ENCODE data around the gene OBSL1.

The OBSL1 gene

DNA sequence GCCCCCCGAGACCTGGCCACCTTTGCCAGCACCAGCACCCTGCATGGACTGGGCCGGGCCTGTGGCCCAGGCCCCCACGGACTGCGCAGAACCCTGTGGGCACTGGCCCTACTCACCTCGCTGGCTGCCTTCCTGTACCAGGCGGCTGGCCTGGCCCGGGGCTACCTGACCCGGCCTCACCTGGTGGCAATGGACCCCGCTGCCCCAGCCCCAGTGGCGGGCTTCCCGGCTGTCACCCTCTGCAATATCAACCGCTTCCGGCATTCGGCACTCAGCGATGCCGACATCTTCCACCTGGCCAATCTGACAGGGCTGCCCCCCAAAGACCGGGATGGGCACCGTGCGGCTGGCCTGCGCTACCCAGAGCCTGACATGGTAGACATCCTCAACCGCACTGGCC, 56.5 kb downstream of the OBSL1 start:
- DNase-seq (ENCODE audit: low read depth, low spot score) = no peak

GRCh38 chr2:219514196-219514761, 57.1 kb downstream of the OBSL1 start, which contains the start of gene ASIC4:
ASIC4 (plus strand) TSS chr2:219514482; CDS start chr2:219514725, 243 bp downstream.
- no peak for DNase-seq (ENCODE audit: low read depth, low spot score)

- DNase-seq (ENCODE audit: low read depth, low spot score) = no peak
Measured at GRCh38 chr2:219513787-219514186, 57.6 kb downstream of the OBSL1 start.

GRCh38 chr2:219512524-219513216, 58.7 kb downstream of the OBSL1 start:
- no peak for DNase-seq (ENCODE audit: low read depth, low spot score)

GRCh38 chr2:219511547-219512325, 59.6 kb downstream of the OBSL1 start:
- DNase-seq (ENCODE audit: low read depth, low spot score) = no peak

GRCh38 chr2:219510512-219511135, 60.7 kb downstream of the OBSL1 start:
- DNase-seq (ENCODE audit: low read depth, low spot score) = no peak

DNA sequence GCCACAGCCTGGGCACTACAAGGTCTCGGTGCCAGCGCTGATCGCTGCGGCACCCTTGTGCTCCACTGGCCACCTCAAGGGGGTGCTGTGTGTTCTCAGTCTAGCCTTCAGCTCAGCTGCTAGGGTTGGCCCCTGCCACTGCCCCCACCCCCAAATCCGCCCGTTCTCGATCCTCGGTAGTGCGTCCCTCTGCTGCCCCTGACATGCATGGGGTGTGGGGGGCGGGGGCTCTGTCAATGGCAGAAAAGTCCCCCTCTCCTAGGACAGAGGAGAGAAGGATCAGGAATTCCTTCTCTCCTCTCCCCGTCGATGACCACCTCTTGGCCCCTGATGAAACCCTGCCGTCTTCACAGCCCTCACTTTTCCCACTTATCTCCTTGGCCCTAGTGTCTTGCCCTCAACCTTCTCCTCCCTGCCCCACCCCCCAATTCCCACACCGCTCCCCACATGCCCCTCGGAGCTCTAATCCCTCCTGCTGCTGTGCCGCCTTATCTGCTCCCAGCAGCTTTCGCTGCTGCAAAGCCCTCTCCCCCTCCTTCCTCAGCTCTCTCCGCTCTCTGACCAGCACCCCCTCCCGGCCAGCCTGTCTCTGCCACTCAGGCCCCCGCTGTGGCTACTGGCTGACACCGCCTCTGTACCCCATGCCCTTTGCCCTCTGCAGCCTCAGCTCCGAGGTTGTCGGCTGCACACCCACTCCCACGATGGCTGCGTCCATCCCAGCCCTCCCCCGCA, 61.4 kb downstream of the OBSL1 start:
- no peak for DNase-seq (ENCODE audit: low read depth, low spot score)

DNA sequence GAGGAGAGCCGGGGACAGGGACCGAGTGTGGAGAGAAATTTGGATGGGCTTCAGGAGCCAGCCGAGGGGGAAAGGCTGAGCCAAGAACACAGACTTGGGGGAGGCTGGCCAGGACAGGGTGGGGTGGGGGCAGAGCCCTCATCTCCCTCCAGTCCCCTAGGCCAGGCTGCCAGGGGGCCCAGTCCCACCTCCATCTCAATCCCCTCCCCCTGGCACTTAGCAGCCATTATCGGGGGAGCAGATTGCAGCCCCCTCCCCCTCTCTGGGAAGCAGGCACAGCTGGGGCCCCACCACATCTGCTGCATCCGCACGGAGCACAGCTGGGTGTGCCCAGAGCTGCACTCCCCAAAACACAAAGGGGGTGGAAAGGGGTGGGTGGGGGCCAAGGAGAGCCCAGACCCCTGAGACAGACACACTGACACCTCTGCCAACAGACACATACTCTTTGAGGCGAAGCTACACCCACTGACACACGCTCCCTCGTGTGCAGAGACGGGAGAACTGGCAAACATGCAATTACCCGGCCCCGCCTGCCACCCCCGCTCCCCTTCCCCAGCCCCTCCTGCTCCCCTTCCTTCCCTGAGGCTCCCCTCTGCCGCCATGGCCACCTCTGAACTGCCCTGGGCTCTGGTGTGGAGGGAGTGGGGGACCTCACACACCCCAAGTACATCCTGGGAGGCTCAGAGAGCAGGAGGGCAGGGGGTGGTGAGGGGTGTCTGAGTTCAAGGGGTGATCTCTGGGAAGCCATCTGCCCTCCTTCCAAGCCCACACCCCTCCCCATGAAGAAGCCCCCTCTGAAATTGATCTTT, 62.2 kb downstream of the OBSL1 start:
- no peak for DNase-seq (ENCODE audit: low read depth, low spot score)

DNA sequence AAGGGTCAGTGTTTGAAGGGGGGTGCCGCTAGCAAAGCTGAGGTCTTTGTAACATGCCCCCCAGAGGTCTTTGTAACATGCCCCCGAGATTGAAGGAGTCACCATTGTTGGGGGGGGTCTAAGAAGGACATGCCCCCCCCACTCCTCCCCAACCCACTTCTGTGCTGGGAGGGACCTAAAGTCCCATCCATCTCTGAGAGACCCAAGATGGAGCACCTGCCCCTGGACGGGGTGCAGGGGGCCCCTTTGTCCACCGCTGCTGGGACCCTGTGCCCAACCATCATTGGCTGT, 63.0 kb downstream of the OBSL1 start:
- DNase-seq (ENCODE audit: low read depth, low spot score) = no peak

DNA sequence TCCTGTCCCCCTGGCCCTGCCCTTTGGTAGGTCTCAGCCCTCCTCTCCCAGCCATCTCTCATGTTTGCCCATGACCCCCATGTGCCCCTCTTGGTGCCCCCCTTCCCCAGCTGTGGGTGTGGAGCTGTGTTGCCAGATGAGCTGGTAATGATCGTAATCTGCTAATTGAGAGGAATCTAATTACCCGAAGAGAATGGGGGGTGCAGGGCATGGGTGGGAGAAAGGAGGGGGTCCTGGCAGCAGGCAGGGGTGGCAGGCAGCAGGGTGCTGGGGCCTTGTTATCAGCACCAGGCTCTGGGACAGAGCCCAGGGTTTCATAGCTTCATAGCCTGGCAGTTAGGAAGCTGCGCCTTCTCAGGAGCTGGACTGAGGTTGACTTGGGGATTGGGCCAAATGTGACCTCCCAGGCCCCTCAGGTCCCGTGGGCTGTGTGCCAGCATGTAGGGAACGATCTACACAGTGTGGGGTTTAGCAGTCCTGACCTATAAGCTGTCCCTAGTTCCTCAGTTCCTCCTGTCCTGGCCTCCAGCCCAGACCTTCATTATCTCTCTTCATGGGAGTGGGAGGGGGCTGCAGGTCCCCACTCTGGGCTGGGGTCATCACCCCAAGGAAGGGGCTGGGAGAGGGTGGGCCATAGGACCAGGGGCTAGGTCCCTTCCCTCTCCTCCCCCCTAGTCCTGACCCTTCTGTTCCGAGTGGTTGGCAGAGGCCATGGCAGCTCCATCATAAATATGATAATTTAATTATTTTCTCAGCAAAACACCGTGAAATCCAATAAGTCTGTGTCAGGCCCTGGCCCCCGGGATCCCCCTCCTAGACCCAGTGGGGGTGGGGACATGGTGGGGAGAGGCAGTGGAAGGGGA, 63.5 kb downstream of the OBSL1 start:
- DNase-seq (ENCODE audit: low read depth, low spot score) = no peak

DNA sequence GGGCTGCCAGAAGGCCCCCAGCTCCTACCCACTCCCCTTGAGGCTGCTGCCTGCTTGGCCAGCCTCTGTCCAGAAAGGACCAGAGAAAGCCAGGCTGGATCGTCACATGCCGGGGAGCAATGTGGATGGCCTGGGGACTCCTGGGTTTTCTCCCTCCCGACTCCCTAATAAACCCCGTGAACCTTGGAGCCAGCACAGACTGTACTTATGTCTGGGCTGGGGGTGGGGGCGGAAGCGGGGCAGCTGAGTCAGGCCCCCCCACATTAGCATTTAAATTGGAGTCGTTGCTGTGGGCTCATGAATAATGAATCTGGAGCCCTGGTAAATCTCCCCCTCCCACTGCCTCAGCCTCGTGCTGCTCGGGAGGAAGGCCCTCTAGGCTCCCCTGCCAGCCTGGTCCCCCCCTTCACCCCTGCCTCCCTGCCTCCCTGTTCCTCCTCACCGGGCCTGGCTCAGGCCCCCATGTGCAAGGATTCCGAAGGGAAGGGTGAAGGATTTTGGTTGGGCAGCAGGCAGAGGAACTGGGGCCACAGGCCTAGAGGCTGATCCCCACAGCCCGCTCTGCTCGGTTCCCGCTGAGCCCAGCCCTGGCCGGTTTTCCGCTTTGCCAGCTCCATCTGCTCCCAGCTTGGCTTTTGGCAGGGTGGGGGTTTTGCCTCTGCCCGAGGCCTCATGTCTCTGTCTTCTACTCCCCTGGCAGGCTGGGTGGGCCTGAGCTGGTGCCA, 64.4 kb downstream of the OBSL1 start:
- no peak for DNase-seq (ENCODE audit: low read depth, low spot score)

DNA sequence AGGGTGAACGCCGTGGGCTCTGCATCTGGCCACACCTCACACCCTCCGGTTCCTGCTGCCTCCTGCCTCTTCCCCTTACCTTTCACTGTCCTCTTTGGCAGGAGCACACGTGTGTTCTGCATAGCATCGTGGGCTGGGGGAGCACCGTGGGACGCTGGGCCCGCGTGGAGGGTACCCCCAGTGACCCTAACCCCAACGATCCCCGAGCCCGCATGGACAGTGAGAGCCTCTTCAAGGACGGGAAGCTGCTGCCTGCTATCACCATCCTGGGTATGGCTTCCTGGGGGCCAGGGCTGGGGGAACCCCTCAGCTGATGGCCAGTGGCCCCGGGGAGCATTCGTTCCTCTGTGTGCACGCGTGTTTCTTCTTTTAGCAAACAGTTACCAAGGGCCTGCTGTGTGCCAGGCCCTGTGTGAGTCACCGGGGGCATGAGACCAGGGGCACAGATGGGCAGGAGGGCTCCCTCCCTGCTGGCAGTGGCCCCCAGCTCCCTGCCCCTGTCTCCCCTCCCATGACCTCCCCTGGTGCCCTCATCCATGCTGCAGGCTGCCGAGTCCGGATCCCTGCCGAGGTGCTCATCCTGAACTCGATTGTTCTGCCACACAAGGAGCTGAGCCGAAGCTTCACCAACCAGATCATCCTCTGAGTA, 65.1 kb downstream of the OBSL1 start:
- DNase-seq (ENCODE audit: low read depth, low spot score) = no peak

DNA sequence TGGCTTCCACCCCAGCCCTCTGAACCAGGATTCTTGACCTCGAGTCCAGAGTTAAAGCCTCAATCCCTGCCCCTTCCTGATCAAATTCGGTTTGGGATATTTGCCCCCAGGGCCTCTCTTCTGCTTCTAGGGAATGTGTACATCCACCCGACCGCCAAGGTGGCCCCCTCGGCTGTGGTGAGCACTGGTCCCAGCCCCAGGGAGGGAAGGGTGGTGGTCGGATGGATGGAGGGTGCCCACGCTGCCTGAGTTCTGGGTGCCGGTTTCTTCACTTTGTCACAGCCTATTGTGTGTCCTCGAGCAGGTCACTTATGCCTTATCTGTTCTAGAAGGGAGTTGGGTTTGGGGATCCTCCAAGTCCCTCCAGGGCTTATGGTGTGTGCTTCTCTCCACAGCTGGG, 65.8 kb downstream of the OBSL1 start:
- no peak for DNase-seq (ENCODE audit: low read depth, low spot score)

- no peak for DNase-seq (ENCODE audit: low read depth, low spot score)
Measured at GRCh38 chr2:219502618-219503017, 68.7 kb downstream of the OBSL1 start.

DNA sequence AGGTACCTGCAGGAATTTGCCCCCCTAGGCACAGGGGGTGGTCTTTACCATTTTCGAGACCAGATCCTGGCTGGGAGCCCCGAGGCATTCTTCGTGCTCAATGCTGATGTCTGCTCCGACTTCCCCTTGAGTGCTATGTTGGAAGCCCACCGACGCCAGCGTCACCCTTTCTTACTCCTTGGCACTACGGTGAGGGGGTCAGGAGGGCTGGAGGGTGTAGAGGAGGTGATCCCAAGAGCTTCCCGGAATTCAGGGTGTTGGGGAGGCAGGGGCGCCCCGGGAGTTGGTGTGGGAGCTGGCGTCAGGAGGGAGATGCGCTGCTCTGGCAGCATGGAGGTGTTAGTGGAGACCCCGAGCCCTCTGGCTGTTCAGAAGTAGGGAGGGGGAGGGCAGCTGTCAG, 69.5 kb downstream of the OBSL1 start:
- no peak for DNase-seq (ENCODE audit: low read depth, low spot score)

All from smooth muscle cell of the brain vasculature (primary cell).